HG02588 (cell line): ENCODE results near the gene JMJD7.

Source experiments
- ATAC-seq: cut with Tn5 transposase; IDR thresholded peaks from one replicate; pipeline ENCODE4 v1.9.1; 2021; ENCODE audit warnings: mild to moderate bottlenecking, moderate library complexity; ENCODE audit not compliant: unreplicated experiment

The JMJD7 gene

GRCh38 chr15:41799488-41799805 lies 28.4 kb upstream of the JMJD7 start:
- no peak for ATAC-seq

- ATAC-seq, result no peak
These were observed 26.7 kb upstream of the JMJD7 start for GRCh38 chr15:41801185-41801584.

GRCh38 chr15:41801850-41802455 lies 25.9 kb upstream of the JMJD7 start:
- ATAC-seq, result no peak

GRCh38 chr15:41804361-41804760 lies 23.5 kb upstream of the JMJD7 start:
- ATAC-seq, result no peak

GRCh38 chr15:41804916-41805666 lies 22.8 kb upstream of the JMJD7 start:
- no peak for ATAC-seq

- ATAC-seq, result no peak
These were observed 22.2 kb upstream of the JMJD7 start for GRCh38 chr15:41805711-41806110.

- ATAC-seq, result no peak
These were observed 21.4 kb upstream of the JMJD7 start for GRCh38 chr15:41806291-41807181.

- ATAC-seq, result no peak
These were observed 18.8 kb upstream of the JMJD7 start for GRCh38 chr15:41809121-41809520.

- ATAC-seq, result no peak
These were observed 18.2 kb upstream of the JMJD7 start for GRCh38 chr15:41809526-41810220.

GRCh38 chr15:41810651-41811431 lies 17.1 kb upstream of the JMJD7 start:
- no peak for ATAC-seq

GRCh38 chr15:41811432-41812195 lies 16.3 kb upstream of the JMJD7 start:
- no peak for ATAC-seq

- no peak for ATAC-seq
These were observed 15.0 kb upstream of the JMJD7 start for GRCh38 chr15:41812820-41813375.

- ATAC-seq, result no peak
These were observed 14.5 kb upstream of the JMJD7 start for GRCh38 chr15:41813426-41813825.

GRCh38 chr15:41814534-41814933 lies 13.4 kb upstream of the JMJD7 start:
- no peak for ATAC-seq

- no peak for ATAC-seq
These were observed 11.1 kb upstream of the JMJD7 start for GRCh38 chr15:41816788-41817187.

- no peak for ATAC-seq
These were observed 10.6 kb upstream of the JMJD7 start for GRCh38 chr15:41817327-41817726.

GRCh38 chr15:41817781-41818180 lies 10.1 kb upstream of the JMJD7 start:
- ATAC-seq, result no peak

- no peak for ATAC-seq
These were observed 8.3 kb upstream of the JMJD7 start for GRCh38 chr15:41819455-41820050.

GRCh38 chr15:41820791-41821423 lies 7.0 kb upstream of the JMJD7 start:
- ATAC-seq, result no peak
